Measurements from ENCODE around the gene AGBL1.

AGBL1 gene

GRCh38 chr15:86079508-86080266 lies at the start of gene AGBL1:
TSS of gene AGBL1 (plus strand) at chr15:86079871.
- no peak for TF ChIP-seq CTCF (IDR thresholded peaks at IDR 0.05)
- no peak within 1 kb of the TSS for H3K4me3 ChIP-seq (ENCODE audit: low read depth in 1 of 2, low read length in 1 of 2)
- H3K9me3 ChIP-seq: no peaks in the 10 kb centered on the region
- no peaks in the 10 kb centered on the region for H3K36me3 ChIP-seq
- no peaks in the 10 kb centered on the region for H3K4me1 ChIP-seq (ENCODE audit: control insufficient read depth in 1 of 2, insufficient read depth in 1 of 2, low read depth in 1 of 2, low read length in 1 of 2)
- H3K27ac ChIP-seq: no peak within 1 kb of the TSS
- no peaks in the 10 kb centered on the region for H3K27me3 ChIP-seq

GRCh38 chr15:86034904-86035303 lies 44.8 kb upstream of the AGBL1 start:
- TF ChIP-seq CTCF (IDR thresholded peaks at IDR 0.05): no peak

GRCh38 chr15:86036243-86036642 lies 43.4 kb upstream of the AGBL1 start:
- no peak for TF ChIP-seq CTCF (IDR thresholded peaks at IDR 0.05)
- Histone ChIP-seq H3K4me1 (ENCODE audit: control insufficient read depth in 1 of 2, insufficient read depth in 1 of 2, low read depth in 1 of 2, low read length in 1 of 2) (peaks cover 0 to 26% of the 10 kb centered on the region in 2 experiments), H3K27me3 (no peaks in the 10 kb centered on the region), H3K27ac (peak overlapping the region; percentile 75), H3K36me3 (no peaks in the 10 kb centered on the region), H3K9me3 (no peaks in the 10 kb centered on the region), H3K4me3 (ENCODE audit: low read depth in 1 of 2, low read length in 1 of 2) (no peak overlapping the region)

More at GRCh38 chr15:86034904-86035303, 44.8 kb upstream of the AGBL1 start:
- Histone ChIP-seq H3K4me1 (ENCODE audit: control insufficient read depth in 1 of 2, insufficient read depth in 1 of 2, low read depth in 1 of 2, low read length in 1 of 2) (peaks cover 0 to 26% of the 10 kb centered on the region in 2 experiments), H3K27me3 (no peaks in the 10 kb centered on the region), H3K27ac (no peak overlapping the region), H3K4me3 (ENCODE audit: low read depth in 1 of 2, low read length in 1 of 2) (no peak overlapping the region), H3K36me3 (no peaks in the 10 kb centered on the region), H3K9me3 (no peaks in the 10 kb centered on the region)

- peaks cover 0 to 26% of the 10 kb centered on the region in 2 experiments for H3K4me1 ChIP-seq (ENCODE audit: control insufficient read depth in 1 of 2, insufficient read depth in 1 of 2, low read depth in 1 of 2, low read length in 1 of 2)
- no peak for TF ChIP-seq CTCF (IDR thresholded peaks at IDR 0.05)
- no peaks in the 10 kb centered on the region for H3K36me3 ChIP-seq
- no peak overlapping the region for H3K27ac ChIP-seq
- H3K4me3 ChIP-seq (ENCODE audit: low read depth in 1 of 2, low read length in 1 of 2): no peak overlapping the region
- H3K9me3 ChIP-seq: no peaks in the 10 kb centered on the region
- H3K27me3 ChIP-seq: peaks cover 10% of the 10 kb centered on the region
Measured at GRCh38 chr15:86038491-86038890, 41.2 kb upstream of the AGBL1 start.

- H3K9me3 ChIP-seq: no peaks in the 10 kb centered on the region
- no peak for TF ChIP-seq CTCF (IDR thresholded peaks at IDR 0.05)
Measured at GRCh38 chr15:86040356-86041033, 39.2 kb upstream of the AGBL1 start.

More at GRCh38 chr15:86040356-86041033, 39.2 kb upstream of the AGBL1 start:
- H3K4me1 ChIP-seq (ENCODE audit: control insufficient read depth in 1 of 2, insufficient read depth in 1 of 2, low read depth in 1 of 2, low read length in 1 of 2): peaks cover 0 to 25% of the 10 kb centered on the region in 2 experiments
- peaks cover 17% of the 10 kb centered on the region for H3K27me3 ChIP-seq
- no peak overlapping the region for H3K27ac ChIP-seq
- no peaks in the 10 kb centered on the region for H3K36me3 ChIP-seq
- no peak overlapping the region for H3K4me3 ChIP-seq (ENCODE audit: low read depth in 1 of 2, low read length in 1 of 2)
